IPS-18c (cell line): Measurements from ENCODE around the gene NUDT19.
"Not testable (repeated sequence)": the region's sequence is repeated elsewhere in the genome, so short reads cannot be mapped to it uniquely, and the experiment has no call there.

Experiments
- H3K4me3 ChIP-seq: 2 replicates; pipeline ENCODE4 v1.7.0; 2013; ENCODE audit warnings: low read depth, mild to moderate bottlenecking, low read length, moderate library complexity; ENCODE audit not compliant: insufficient read depth
- H3K9me3 ChIP-seq: one replicate; pipeline ENCODE4 v1.6.1; 2013; ENCODE audit warnings: mild to moderate bottlenecking, low read length, moderate library complexity; ENCODE audit not compliant: control insufficient read depth, insufficient read depth

The NUDT19 gene

GRCh38 chr19:32693151-32694108, 1.8 kb downstream of the NUDT19 start:
- H3K4me3 ChIP-seq, result not testable (repeated sequence)

GRCh38 chr19:32694316-32694715, 2.7 kb downstream of the NUDT19 start:
- H3K9me3 ChIP-seq, H3K4me3 ChIP-seq: not testable (repeated sequence)

More at GRCh38 chr19:32693151-32694108, 1.8 kb downstream of the NUDT19 start:
- not testable (repeated sequence) for H3K9me3 ChIP-seq

GRCh38 chr19:32694851-32695250, 3.2 kb downstream of the NUDT19 start:
- H3K4me3 ChIP-seq, H3K9me3 ChIP-seq: not testable (repeated sequence)

- H3K4me3 ChIP-seq, H3K9me3 ChIP-seq: not testable (repeated sequence)
Observed at GRCh38 chr19:32695506-32695905, 3.9 kb downstream of the NUDT19 start.

- H3K4me3 ChIP-seq, H3K9me3 ChIP-seq: not testable (repeated sequence)
Observed at GRCh38 chr19:32696771-32697170, 5.2 kb downstream of the NUDT19 start.

- H3K4me3 ChIP-seq, result not testable (repeated sequence)
Observed at GRCh38 chr19:32700129-32700528, 8.5 kb downstream of the NUDT19 start.

GRCh38 chr19:32702010-32702409, 10.4 kb downstream of the NUDT19 start:
- H3K4me3 ChIP-seq, result no peak overlapping the region
- peaks cover 5% of the 10 kb centered on the region for H3K9me3 ChIP-seq

More at GRCh38 chr19:32700129-32700528, 8.5 kb downstream of the NUDT19 start:
- H3K9me3 ChIP-seq, result not testable (repeated sequence)

- H3K9me3 ChIP-seq, H3K4me3 ChIP-seq: not testable (repeated sequence)
Observed at GRCh38 chr19:32704006-32704405, 12.4 kb downstream of the NUDT19 start.

- H3K4me3 ChIP-seq, result no peak overlapping the region
- H3K9me3 ChIP-seq, result peaks cover 5% of the 10 kb centered on the region
Observed at GRCh38 chr19:32708457-32708856, 16.8 kb downstream of the NUDT19 start.

GRCh38 chr19:32709032-32709431, 17.4 kb downstream of the NUDT19 start:
- peaks cover 5% of the 10 kb centered on the region for H3K9me3 ChIP-seq
- no peak overlapping the region for H3K4me3 ChIP-seq

- Histone ChIP-seq H3K9me3 (no peaks in the 10 kb centered on the region), H3K4me3 (no peak overlapping the region)
Observed at GRCh38 chr19:32711747-32712146, 20.1 kb downstream of the NUDT19 start.

GRCh38 chr19:32716203-32716602, 24.6 kb downstream of the NUDT19 start:
- not testable (repeated sequence) for H3K9me3 ChIP-seq, H3K4me3 ChIP-seq

- Histone ChIP-seq H3K4me3 (no peak overlapping the region), H3K9me3 (no peaks in the 10 kb centered on the region)
Observed at GRCh38 chr19:32717496-32717895, 25.9 kb downstream of the NUDT19 start.

- no peaks in the 10 kb centered on the region for H3K9me3 ChIP-seq
- no peak overlapping the region for H3K4me3 ChIP-seq
Observed at GRCh38 chr19:32718286-32718685, 26.7 kb downstream of the NUDT19 start.

- Histone ChIP-seq H3K4me3 (no peak within 1 kb of the TSS), H3K9me3 (no peaks in the 10 kb centered on the region)
Observed at GRCh38 chr19:32719611-32720059, 28.0 kb downstream of the NUDT19 start, which contains the start of gene TDRD12. TDRD12 (plus strand) TSS chr19:32719767; CDS start chr19:32720073, 306 bp downstream.

- Histone ChIP-seq H3K9me3 (no peaks in the 10 kb centered on the region), H3K4me3 (no peak overlapping the region)
Observed at GRCh38 chr19:32720216-32720935, 28.8 kb downstream of the NUDT19 start.

GRCh38 chr19:32720936-32721250, 29.3 kb downstream of the NUDT19 start:
- no peaks in the 10 kb centered on the region for H3K9me3 ChIP-seq
- no peak overlapping the region for H3K4me3 ChIP-seq

- Histone ChIP-seq H3K4me3 (no peak overlapping the region), H3K9me3 (no peaks in the 10 kb centered on the region)
Observed at GRCh38 chr19:32735936-32736335, 44.3 kb downstream of the NUDT19 start.
